Ovary (tissue), 3 donors: ENCODE data around the gene ATF2.

ENCODE experiments used
- EP300 ChIP-seq: sonication (generic); formaldehyde crosslinking; IDR thresholded peaks from one replicate; pipeline ENCODE4 v1.6.1; 2017; ENCODE audit warnings: antibody characterized with exemption
- POLR2A ChIP-seq: fragments of 450-650 bp; IDR thresholded peaks from one replicate; pipeline ENCODE4 v1.6.1; 2017; ENCODE audit warnings: antibody characterized with exemption, mild to moderate bottlenecking, moderate library complexity
- TF ChIP-seq, protein P1 (sequence below), 3 donors: fragments of 450-650 bp in 2 of 3; fragments of 200-600 bp in 1 of 3; IDR thresholded peaks; one replicate each; pipeline versions ENCODE4 v1.5.1 to v1.8.0; 2016 to 2022; ENCODE audit warnings: antibody characterized with exemption in 3 of 3, mild to moderate bottlenecking in 1 of 3
- donor health status: DM: no; HTN: no; CAD: no.

DNA sequence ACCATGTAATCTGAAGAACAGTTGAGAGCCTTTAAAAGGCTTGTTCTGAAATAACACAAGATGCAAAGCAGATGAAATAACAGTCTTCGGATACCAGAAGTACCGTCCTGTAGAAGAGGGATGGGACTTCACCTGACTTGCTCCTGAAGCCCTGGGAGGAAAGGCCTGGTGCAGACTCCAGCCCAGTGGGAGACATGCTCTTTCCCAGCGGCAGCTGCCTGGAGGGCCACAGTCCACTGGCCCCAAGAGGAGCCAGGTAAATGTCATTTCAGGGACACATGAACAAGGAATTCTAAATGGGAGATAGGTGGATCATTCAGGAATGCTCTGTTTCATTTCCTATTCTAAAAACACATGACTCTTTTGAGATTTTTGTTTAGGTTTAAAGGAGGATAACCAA lies 140.2 kb downstream of the ATF2 start:
- TF ChIP-seq, protein P1, sequence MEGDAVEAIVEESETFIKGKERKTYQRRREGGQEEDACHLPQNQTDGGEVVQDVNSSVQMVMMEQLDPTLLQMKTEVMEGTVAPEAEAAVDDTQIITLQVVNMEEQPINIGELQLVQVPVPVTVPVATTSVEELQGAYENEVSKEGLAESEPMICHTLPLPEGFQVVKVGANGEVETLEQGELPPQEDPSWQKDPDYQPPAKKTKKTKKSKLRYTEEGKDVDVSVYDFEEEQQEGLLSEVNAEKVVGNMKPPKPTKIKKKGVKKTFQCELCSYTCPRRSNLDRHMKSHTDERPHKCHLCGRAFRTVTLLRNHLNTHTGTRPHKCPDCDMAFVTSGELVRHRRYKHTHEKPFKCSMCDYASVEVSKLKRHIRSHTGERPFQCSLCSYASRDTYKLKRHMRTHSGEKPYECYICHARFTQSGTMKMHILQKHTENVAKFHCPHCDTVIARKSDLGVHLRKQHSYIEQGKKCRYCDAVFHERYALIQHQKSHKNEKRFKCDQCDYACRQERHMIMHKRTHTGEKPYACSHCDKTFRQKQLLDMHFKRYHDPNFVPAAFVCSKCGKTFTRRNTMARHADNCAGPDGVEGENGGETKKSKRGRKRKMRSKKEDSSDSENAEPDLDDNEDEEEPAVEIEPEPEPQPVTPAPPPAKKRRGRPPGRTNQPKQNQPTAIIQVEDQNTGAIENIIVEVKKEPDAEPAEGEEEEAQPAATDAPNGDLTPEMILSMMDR (IDR thresholded peaks at IDR 0.05) = no peak
- TF ChIP-seq EP300 (no peak), POLR2A (no peak)
